HepG2 (cell line): ENCODE data around the gene PCGF2. TPM values are rescaled to one million over a fixed set of nuclear protein-coding genes. Genes with fewer than 3 reads are reported as not detected.

Experiments
- CHD2 ChIP-seq: IDR thresholded peaks from 2 replicates; pipeline ENCODE4 v1.6.1; 2011; ENCODE audit warnings: low read depth, low read length, improper control_type of control experiment
- DR1 ChIP-seq: sonication (generic); formaldehyde crosslinking; IDR thresholded peaks from 2 replicates; pipeline ENCODE4 v1.8.0; 2021; ENCODE audit warnings: mild to moderate bottlenecking, missing genetic modification reagents, inconsistent platforms
- ETS1 ChIP-seq: sonication (generic); formaldehyde crosslinking; IDR thresholded peaks from 2 replicates; pipeline ENCODE4 v1.4.0; 2020; ENCODE audit warnings: missing genetic modification reagents
- FIP1L1 ChIP-seq: fragments of 200-400 bp; formaldehyde crosslinking; IDR thresholded peaks from 2 replicates; pipeline ENCODE4 v1.6.1; 2018; ENCODE audit warnings: low read depth, mild to moderate bottlenecking, low read length, moderate library complexity, borderline replicate concordance; ENCODE audit not compliant: insufficient read depth
- HMG20A ChIP-seq: IDR thresholded peaks from 2 replicates; pipeline ENCODE4 v1.6.1; 2016; ENCODE audit warnings: borderline replicate concordance
- NFE2L2 ChIP-seq: fragments of 150-350 bp; IDR thresholded peaks from 2 replicates; pipeline ENCODE4 v1.6.1; 2014; ENCODE audit warnings: low read length
- PATZ1 ChIP-seq: sonication (generic); formaldehyde crosslinking; IDR thresholded peaks from 2 replicates; pipeline ENCODE4 v1.4.0; 2020; ENCODE audit warnings: missing genetic modification reagents
- SNAPC2 ChIP-seq: sonication (generic); formaldehyde crosslinking; IDR thresholded peaks from 2 replicates; pipeline ENCODE4 v1.8.1; 2022; ENCODE audit warnings: mild to moderate bottlenecking, missing genetic modification reagents
- THAP11 ChIP-seq: IDR thresholded peaks from 2 replicates; pipeline ENCODE4 v1.6.1; 2016; ENCODE audit warnings: missing biosample characterization, missing genetic modification reagents
- U2AF2 ChIP-seq: fragments of 200-400 bp; formaldehyde crosslinking; IDR thresholded peaks from 2 replicates; pipeline ENCODE4 v1.6.1; 2017; ENCODE audit warnings: low read depth, mild to moderate bottlenecking, low read length
- ZBTB14 ChIP-seq: sonication (generic); formaldehyde crosslinking; IDR thresholded peaks from 2 replicates; pipeline ENCODE4 v1.4.0; 2020; ENCODE audit warnings: missing genetic modification reagents
- ZBTB44 ChIP-seq: sonication (generic); formaldehyde crosslinking; IDR thresholded peaks from 2 replicates; pipeline ENCODE4 v1.4.0; 2020; ENCODE audit warnings: missing genetic modification reagents
- ZNF296 ChIP-seq: sonication (generic); formaldehyde crosslinking; conservative IDR thresholded peaks from 2 replicates; pipeline ENCODE4 v1.5.0; 2020; ENCODE audit warnings: mild to moderate bottlenecking, missing genetic modification reagents
- ZNF329 ChIP-seq: sonication (generic); formaldehyde crosslinking; IDR thresholded peaks from 2 replicates; pipeline ENCODE4 v1.9.0; 2021; ENCODE audit warnings: low read depth, mild to moderate bottlenecking, missing genetic modification reagents
- ZNF432 ChIP-seq: sonication (generic); formaldehyde crosslinking; IDR thresholded peaks from 2 replicates; pipeline ENCODE4 v1.5.0; 2020; ENCODE audit warnings: missing genetic modification reagents, mild to moderate bottlenecking, borderline replicate concordance
- ZNF460 ChIP-seq: sonication (generic); formaldehyde crosslinking; IDR thresholded peaks from 2 replicates; pipeline ENCODE4 v1.5.1; 2020; ENCODE audit warnings: missing genetic modification reagents, mild to moderate bottlenecking, borderline replicate concordance
- ZNF616 ChIP-seq: sonication (generic); formaldehyde crosslinking; IDR thresholded peaks from 2 replicates; pipeline ENCODE4 v1.5.0; 2020; ENCODE audit warnings: low read depth, mild to moderate bottlenecking, missing genetic modification reagents
- polyA plus RNA-seq, 8 experiments: library from polyadenylated mRNA; depleted of rRNA in 3 of 8; stranded (reverse) in 7 of 8; unstranded in 1 of 8; fragments of >200 nt; fragmentation: Illumina TruSeq in 4 of 8; extraction: Trizol in 4 of 8; gene quantifications; 2 replicates each; pipeline versions ENCODE4 v1.2.1 to v1.2.3, GENCODE V29; 2011 to 2016; ENCODE audit warnings: low read depth in 4 of 8, missing spikeins in 1 of 8, mixed read lengths in 1 of 8; ENCODE audit not compliant: insufficient read depth in 1 of 8
- total RNA-seq, 5 experiments: library from RNA; depleted of rRNA; stranded (reverse); fragments of >200 nt; fragmentation: Illumina TruSeq; extraction: Trizol; gene quantifications; 2 replicates each; pipeline ENCODE4 v1.2.3, GENCODE V29; 2016; ENCODE audit warnings: low read depth in 1 of 5

The PCGF2 gene
- total and polyA plus RNA-seq, 2 of the 13 experiments (the other 11 are each of a cell fraction or from before 2014, with no cell fraction given), result 11.6 to 29.4 TPM

GRCh38 chr17:38749223-38750043 lies 1.3 kb upstream of the PCGF2 start (continued):
- no peak for TF ChIP-seq ZNF460 (CRISPR knock-in tag)
- no peak for TF ChIP-seq ZBTB44 (CRISPR knock-in tag)
- peak; percentile 68 for TF ChIP-seq SNAPC2 (CRISPR knock-in tag)
- TF ChIP-seq CHD2, result no peak
- no peak for TF ChIP-seq FIP1L1
- peak; percentile 89 for TF ChIP-seq DR1 (CRISPR knock-in tag)
- TF ChIP-seq U2AF2, result no peak
- no peak for TF ChIP-seq NFE2L2
- TF ChIP-seq ETS1 (CRISPR knock-in tag), result 0 out of 2 replicates have a peak, but pooled peaks have one; percentile 28
- TF ChIP-seq ZNF296 (CRISPR knock-in tag), result no peak
- TF ChIP-seq ZNF329, result 0 out of 2 replicates have a peak, but pooled peaks have one; percentile 58
- TF ChIP-seq ZBTB14 (CRISPR knock-in tag), result 0 out of 2 replicates have a peak, but pooled peaks have one; percentile 30
- peak; percentile 88 for TF ChIP-seq ZNF616 (CRISPR knock-in tag)
- TF ChIP-seq HMG20A (CRISPR knock-in tag), result no peak
- peak; percentile 73 for TF ChIP-seq PATZ1 (CRISPR knock-in tag)
- no peak for TF ChIP-seq ZNF432
- TF ChIP-seq THAP11, result peak; percentile 76; the same call in 1 of the 2 replicates
